ENCODE results near the gene FHOD3.
A peak's percentile ranks its signal among the peaks of the same experiment; 100 is the strongest.

The FHOD3 gene

DNA sequence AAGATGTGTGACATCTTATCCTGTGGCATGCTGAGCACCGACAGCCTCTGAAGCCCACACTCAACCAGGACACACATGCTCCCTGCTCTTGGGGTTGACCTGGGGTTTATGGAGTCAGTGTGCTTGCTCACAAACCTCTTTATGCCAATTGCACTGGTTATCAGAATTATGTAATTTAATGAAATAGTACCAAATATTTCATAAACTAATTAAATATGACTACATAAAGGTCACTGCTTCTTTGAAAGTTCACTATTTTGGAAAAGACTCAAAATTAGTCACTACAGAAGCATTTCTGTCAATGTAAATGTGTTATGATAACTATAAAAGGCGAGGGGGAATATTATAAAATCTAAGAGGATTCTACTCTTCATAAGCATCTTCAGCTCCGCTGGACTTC lies 76.7 kb downstream of the FHOD3 start:
- in situ Hi-C loops (cut with HindIII; ENCODE audit: low pct_ligation_motif_present, low sequenced_read_pairs) = no loop called here
- Histone ChIP-seq H3K4me3 (ENCODE audit: low read depth, low read length) (no peak overlapping the region), H3K27ac (peak overlapping the region; percentile 13), H3K36me3 (replicated peaks) (no peaks in the 10 kb centered on the region), H3K27me3 (replicated peaks) (no peaks in the 10 kb centered on the region)
- TF ChIP-seq, protein P1, sequence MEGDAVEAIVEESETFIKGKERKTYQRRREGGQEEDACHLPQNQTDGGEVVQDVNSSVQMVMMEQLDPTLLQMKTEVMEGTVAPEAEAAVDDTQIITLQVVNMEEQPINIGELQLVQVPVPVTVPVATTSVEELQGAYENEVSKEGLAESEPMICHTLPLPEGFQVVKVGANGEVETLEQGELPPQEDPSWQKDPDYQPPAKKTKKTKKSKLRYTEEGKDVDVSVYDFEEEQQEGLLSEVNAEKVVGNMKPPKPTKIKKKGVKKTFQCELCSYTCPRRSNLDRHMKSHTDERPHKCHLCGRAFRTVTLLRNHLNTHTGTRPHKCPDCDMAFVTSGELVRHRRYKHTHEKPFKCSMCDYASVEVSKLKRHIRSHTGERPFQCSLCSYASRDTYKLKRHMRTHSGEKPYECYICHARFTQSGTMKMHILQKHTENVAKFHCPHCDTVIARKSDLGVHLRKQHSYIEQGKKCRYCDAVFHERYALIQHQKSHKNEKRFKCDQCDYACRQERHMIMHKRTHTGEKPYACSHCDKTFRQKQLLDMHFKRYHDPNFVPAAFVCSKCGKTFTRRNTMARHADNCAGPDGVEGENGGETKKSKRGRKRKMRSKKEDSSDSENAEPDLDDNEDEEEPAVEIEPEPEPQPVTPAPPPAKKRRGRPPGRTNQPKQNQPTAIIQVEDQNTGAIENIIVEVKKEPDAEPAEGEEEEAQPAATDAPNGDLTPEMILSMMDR (IDR thresholded peaks at IDR 0.05; ENCODE audit: low read depth, low read length, missing control alignments) = no peak
- no peak for DNase-seq

DNA sequence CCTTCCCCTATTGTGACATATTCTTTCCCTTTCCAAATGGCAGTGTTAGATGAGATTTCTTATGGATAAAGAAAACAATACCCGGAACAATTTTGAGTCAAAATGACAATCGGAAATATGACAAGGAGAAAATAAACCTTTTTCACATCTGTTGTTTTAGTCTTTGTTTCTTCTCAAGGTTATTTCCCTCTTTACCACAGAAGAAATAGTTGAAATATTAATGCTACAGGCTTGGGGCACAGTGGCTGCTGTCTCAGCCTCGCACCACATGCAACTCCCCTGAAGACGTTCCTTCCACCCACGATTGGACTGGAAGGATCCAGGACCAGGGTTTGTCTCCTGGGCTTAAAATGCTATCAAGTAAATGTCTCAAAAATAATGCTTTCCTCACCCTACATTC lies 77.6 kb downstream of the FHOD3 start:
- in situ Hi-C loops (cut with HindIII; ENCODE audit: low pct_ligation_motif_present, low sequenced_read_pairs) = no loop called here
- TF ChIP-seq, protein P1 (IDR thresholded peaks at IDR 0.05; ENCODE audit: low read depth, low read length, missing control alignments) = no peak
- no peaks in the 10 kb centered on the region for H3K27me3 ChIP-seq (replicated peaks)
- no peaks in the 10 kb centered on the region for H3K36me3 ChIP-seq (replicated peaks)
- H3K27ac ChIP-seq = no peak overlapping the region
- H3K4me3 ChIP-seq (ENCODE audit: low read depth, low read length) = no peak overlapping the region
- DNase-seq = no peak

DNA sequence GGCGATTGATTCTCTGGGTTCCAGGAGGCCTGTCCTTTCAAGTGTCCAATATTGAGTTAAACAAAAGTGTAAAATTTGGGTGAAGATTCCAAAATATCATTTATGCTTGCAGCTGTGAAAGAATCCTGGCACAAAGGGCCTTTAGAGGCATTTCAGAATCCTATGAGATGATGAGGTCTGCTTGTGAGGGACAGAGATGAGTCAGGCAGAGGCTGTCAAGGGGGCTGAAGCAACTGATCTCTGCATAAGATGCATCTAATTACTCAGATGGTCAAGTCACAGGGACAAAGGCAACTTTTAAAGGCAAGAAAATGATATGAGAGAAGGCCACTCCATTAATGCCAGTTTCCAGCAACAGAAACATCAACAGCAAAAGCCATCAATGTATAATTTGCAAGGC lies 78.8 kb downstream of the FHOD3 start:
- TF ChIP-seq, protein P1 (IDR thresholded peaks at IDR 0.05; ENCODE audit: low read depth, low read length, missing control alignments) = no peak
- in situ Hi-C loops (cut with HindIII; ENCODE audit: low pct_ligation_motif_present, low sequenced_read_pairs) = no loop called here
- Histone ChIP-seq H3K4me3 (ENCODE audit: low read depth, low read length) (no peak overlapping the region), H3K36me3 (replicated peaks) (no peaks in the 10 kb centered on the region), H3K27ac (no peak overlapping the region), H3K27me3 (replicated peaks) (no peaks in the 10 kb centered on the region)
- DNase-seq = peak; percentile 32

DNA sequence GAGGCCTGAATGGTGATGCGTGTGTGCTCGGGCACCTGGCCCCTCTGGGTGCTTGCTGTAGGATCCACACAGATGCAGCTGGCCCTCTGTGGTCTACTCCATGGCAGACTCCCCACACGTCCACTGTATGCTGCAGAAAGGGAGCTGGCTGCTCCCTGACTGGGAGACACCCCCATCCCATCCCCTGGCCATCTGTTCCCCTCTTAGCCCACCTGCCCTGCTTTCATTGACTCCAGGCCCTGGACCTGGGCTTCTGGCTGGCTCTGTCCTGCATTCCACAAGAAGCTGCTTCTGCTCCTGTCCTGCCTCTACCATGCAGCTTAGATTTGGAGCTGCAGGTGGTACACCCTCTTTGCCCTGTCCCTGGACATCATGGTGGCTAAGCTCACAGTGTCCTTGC lies 80.1 kb downstream of the FHOD3 start:
- H3K4me3 ChIP-seq (ENCODE audit: low read depth, low read length) = no peak overlapping the region

DNA sequence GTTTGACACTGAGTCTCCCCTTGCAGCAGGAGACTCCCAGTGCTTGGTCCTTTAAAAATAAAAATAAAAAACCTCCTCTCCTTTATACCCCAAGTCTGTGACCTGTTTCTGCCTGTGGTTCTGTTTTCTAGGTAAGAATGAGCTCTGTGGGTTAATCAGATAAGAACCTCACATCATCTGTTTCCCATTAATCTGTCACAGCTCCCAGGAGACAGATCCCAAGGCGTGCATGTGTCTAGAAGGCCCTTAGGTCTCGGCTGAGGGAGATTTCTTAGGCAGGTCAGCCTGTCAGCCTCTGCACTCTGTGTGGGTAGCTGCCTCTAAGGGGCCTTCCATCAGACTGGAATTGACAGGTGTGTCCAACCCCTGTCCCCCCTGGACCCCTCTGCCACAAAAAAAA lies 80.7 kb downstream of the FHOD3 start:
- no peak for DNase-seq
- TF ChIP-seq, protein P1 (IDR thresholded peaks at IDR 0.05; ENCODE audit: low read depth, low read length, missing control alignments) = no peak
- in situ Hi-C loops (cut with HindIII; ENCODE audit: low pct_ligation_motif_present, low sequenced_read_pairs) = no loop called here
- Histone ChIP-seq H3K27ac (no peak overlapping the region), H3K4me3 (ENCODE audit: low read depth, low read length) (no peak overlapping the region), H3K36me3 (replicated peaks) (no peaks in the 10 kb centered on the region), H3K27me3 (replicated peaks) (no peaks in the 10 kb centered on the region)

More for the DNA sequence above, 80.1 kb downstream of the FHOD3 start:
- TF ChIP-seq, protein P1 (IDR thresholded peaks at IDR 0.05; ENCODE audit: low read depth, low read length, missing control alignments) = no peak
- Histone ChIP-seq H3K27me3 (replicated peaks) (no peaks in the 10 kb centered on the region), H3K27ac (no peak overlapping the region), H3K36me3 (replicated peaks) (no peaks in the 10 kb centered on the region)
- in situ Hi-C loops (cut with HindIII; ENCODE audit: low pct_ligation_motif_present, low sequenced_read_pairs) = no loop called here
- no peak for DNase-seq

DNA sequence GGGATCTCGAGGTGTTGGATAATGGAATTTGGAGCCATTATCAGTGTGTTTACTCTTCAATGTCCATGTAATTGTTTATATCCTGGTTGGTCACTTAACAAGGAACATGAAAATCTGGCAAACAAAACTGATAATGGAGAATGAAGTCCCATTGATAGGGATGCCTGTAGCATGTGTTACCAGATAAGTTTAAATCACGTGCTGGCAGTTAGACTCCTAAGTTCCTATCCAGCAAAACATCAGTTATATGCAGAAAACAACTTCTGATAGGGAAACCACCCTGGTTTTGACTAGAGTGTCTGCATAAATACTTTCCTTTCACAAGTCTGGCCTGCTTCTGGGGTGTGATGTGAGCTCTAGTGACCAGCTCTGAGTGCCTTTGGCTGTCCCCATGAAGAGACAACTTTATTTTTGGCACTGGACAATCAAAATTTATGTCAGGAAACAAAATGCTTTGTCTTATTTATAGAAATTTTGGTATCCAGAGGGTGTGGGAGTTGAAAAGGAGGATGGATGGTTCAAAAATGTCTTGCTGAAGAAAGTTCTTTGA lies 82.0 kb downstream of the FHOD3 start:
- TF ChIP-seq, protein P1 (IDR thresholded peaks at IDR 0.05; ENCODE audit: low read depth, low read length, missing control alignments) = no peak
- Histone ChIP-seq H3K4me3 (ENCODE audit: low read depth, low read length) (no peak overlapping the region), H3K27ac (no peak overlapping the region), H3K27me3 (replicated peaks) (no peaks in the 10 kb centered on the region), H3K36me3 (replicated peaks) (no peaks in the 10 kb centered on the region)
- in situ Hi-C loops (cut with HindIII; ENCODE audit: low pct_ligation_motif_present, low sequenced_read_pairs) = no loop called here
- DNase-seq = no peak

All from brain microvascular endothelial cell (primary cell).